ENCODE results near the gene PLEKHA1.

DNA sequence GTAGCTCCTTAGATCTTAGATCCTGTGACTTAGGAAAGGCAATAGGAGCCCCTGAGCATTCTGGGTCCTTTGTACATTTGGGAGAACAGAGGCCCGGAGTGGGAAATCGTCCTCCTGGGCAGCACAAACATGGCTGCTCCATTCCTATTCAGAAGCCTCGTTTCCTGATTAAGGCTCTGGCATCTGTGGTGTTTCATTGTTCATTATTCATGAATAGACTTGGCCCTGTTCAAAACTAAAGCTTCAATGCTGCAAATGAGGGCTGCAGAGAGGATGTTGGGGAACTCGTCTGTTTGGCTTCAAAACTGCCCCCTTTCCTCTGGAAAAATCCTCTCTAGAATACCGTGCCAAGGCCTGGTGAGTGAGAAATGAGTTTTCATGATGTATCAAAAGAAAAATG, 83.4 kb downstream of the PLEKHA1 start:
- TF ChIP-seq TAF1 (IDR thresholded peaks at IDR 0.05; ENCODE audit: borderline replicate concordance, insufficient read depth, low read length) (no peak), SIN3A (IDR thresholded peaks at IDR 0.05; ENCODE audit: borderline replicate concordance, insufficient read depth, low read length) (no peak)

Measured in PFSK-1 (cell line).